CD4-positive, alpha-beta T cell (primary cell): Measurements from ENCODE around the gene KRTAP24-1. TPM values are rescaled to one million over a fixed set of nuclear protein-coding genes. Genes with fewer than 3 reads are reported as not detected.

Experiments used
- ATAC-seq: fragments of 200-7000 bp; cut with Tn5 transposase; one replicate; pipeline ENCODE4 v1.10.0; 2022; ENCODE audit warnings: mild to moderate bottlenecking; ENCODE audit not compliant: poor library complexity
- CTCF ChIA-PET: fragments of 350-600 bp; sonication (Branson Sonifier 250); formaldehyde crosslinking; loops from one replicate; lab custom pipeline; 2021; ENCODE audit warnings: antibody characterized with exemption, inconsistent platforms; lab: Charles Lee
- POLR2A ChIA-PET: fragments of 350-600 bp; sonication (Branson Sonifier 250); formaldehyde crosslinking; loops from one replicate; lab custom pipeline; 2021; ENCODE audit warnings: antibody characterized with exemption, inconsistent platforms; lab: Charles Lee
- DNase-seq, 14 experiments: peaks; one replicate each; pipeline ENCODE4 v3.0.0-alpha.2; 2013 to 2020; ENCODE audit warnings: mixed read lengths in 2 of 14
- H3K27ac ChIP-seq, 2 donors: one replicate each; pipeline versions ENCODE4 v1.5.1 to v1.7.0; 2013; ENCODE audit warnings: low read length in 2 of 2, low read depth in 1 of 2, mild to moderate bottlenecking in 1 of 2
- H3K27me3 ChIP-seq, 2 experiments: 1 replicate in 1 of 2; 2 replicates in 1 of 2; pipeline versions ENCODE4 v1.6.1 to v1.7.0; 2013; ENCODE audit warnings: low read length in 2 of 2, control low read depth in 1 of 2, mild to moderate bottlenecking in 1 of 2, moderate library complexity in 1 of 2; ENCODE audit not compliant: insufficient read depth in 2 of 2, control insufficient read depth in 1 of 2
- H3K36me3 ChIP-seq: one replicate; pipeline ENCODE4 v1.6.1; 2013; ENCODE audit warnings: low read length, control low read depth; ENCODE audit not compliant: insufficient read depth
- H3K4me1 ChIP-seq: one replicate; pipeline ENCODE4 v1.6.1; 2013; ENCODE audit warnings: low read length, control low read depth; ENCODE audit not compliant: insufficient read depth
- H3K4me3 ChIP-seq: one replicate; pipeline ENCODE4 v1.5.1; 2013; ENCODE audit warnings: mild to moderate bottlenecking, low read length, moderate library complexity
- H3K9me3 ChIP-seq, 2 experiments: 1 replicate in 1 of 2; 2 replicates in 1 of 2; pipeline versions ENCODE4 v1.6.1 to v1.7.0; 2013; ENCODE audit warnings: low read length in 2 of 2, mild to moderate bottlenecking in 2 of 2, control low read depth in 1 of 2, moderate library complexity in 1 of 2; ENCODE audit not compliant: control insufficient read depth in 1 of 2, insufficient read depth in 1 of 2
- H3K27ac Mint-ChIP-seq: one replicate; pipeline ENCODE4 v1.8.0; 2020; ENCODE audit warnings: mixed read lengths
- H3K27me3 Mint-ChIP-seq: one replicate; pipeline ENCODE4 v1.8.0; 2021; ENCODE audit warnings: mixed read lengths
- H3K36me3 Mint-ChIP-seq: one replicate; pipeline ENCODE4 v1.8.0; 2021; ENCODE audit warnings: low read depth, mixed read lengths
- H3K4me1 Mint-ChIP-seq: one replicate; pipeline ENCODE4 v1.8.0; 2021; ENCODE audit warnings: low read depth, mixed read lengths
- H3K4me3 Mint-ChIP-seq: one replicate; pipeline ENCODE4 v1.8.0; 2020; ENCODE audit warnings: mild to moderate bottlenecking, mixed read lengths
- H3K9me3 Mint-ChIP-seq: one replicate; pipeline ENCODE4 v1.8.0; 2020; ENCODE audit warnings: mixed read lengths
- intact Hi-C, 2 experiments: fragments of 100-400 bp; cut with DNase I in 1 of 2; cut with micrococcal nuclease in 1 of 2; formaldehyde crosslinking; loops; one replicate each; pipeline versions ENCODE4 v1.15.1 to v1.9.0; 2023 to 2025; cut with DNase I, micrococcal nuclease
- total RNA-seq, 174 experiments: library from RNA in 2 of 174; stranded (reverse) in 2 of 174; gene quantifications; one replicate each; pipeline ENCODE4 v1.2.3 and lab custom pipeline; 2021 to 2026
- TF ChIP-seq, protein P1 (sequence below): fragments of 200-600 bp; IDR thresholded peaks from one replicate; pipeline ENCODE4 v1.8.0; 2022; ENCODE audit warnings: antibody characterized with exemption, mild to moderate bottlenecking

The KRTAP24-1 gene
- total RNA-seq, 2 experiments from 2014 or later: not detected

DNA sequence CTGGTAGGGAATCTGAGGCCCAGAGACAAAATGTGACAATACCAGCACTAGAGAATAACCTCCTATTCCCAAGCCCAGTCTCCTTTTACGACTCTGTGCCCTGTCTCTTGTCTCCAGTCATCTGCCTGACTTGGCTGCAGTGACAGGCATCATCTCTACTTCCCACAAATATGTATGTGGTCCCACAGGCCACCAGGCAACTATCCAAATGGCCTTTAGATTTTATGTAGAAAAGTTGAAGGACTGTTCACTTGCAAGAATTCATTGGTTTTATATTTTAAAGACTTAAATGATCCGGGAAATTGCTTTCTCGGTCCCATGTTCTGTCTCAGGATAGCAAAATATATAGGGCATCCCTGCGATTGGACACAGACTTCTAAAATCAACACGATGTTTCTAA, 11.6 kb downstream of the KRTAP24-1 start:
- Mint-ChIP-seq H3K4me3 (no peak overlapping the region), H3K27me3 (peaks cover 5% of the 10 kb centered on the region), H3K4me1 (no peaks in the 10 kb centered on the region), H3K27ac (no peak overlapping the region), H3K9me3 (no peaks in the 10 kb centered on the region), H3K36me3 (no peaks in the 10 kb centered on the region)
- Histone ChIP-seq H3K36me3 (no peaks in the 10 kb centered on the region), H3K27ac (no peak overlapping the region), H3K9me3 (no peaks in the 10 kb centered on the region), H3K27me3 (no peaks in the 10 kb centered on the region), H3K4me3 (no peak overlapping the region), H3K4me1 (no peaks in the 10 kb centered on the region)
- no peak for DNase-seq
- intact Hi-C loops: no loop called here
- no peak for ATAC-seq
- POLR2A ChIA-PET: no interaction called here
- CTCF ChIA-PET: no interaction called here
- TF ChIP-seq, protein P1, sequence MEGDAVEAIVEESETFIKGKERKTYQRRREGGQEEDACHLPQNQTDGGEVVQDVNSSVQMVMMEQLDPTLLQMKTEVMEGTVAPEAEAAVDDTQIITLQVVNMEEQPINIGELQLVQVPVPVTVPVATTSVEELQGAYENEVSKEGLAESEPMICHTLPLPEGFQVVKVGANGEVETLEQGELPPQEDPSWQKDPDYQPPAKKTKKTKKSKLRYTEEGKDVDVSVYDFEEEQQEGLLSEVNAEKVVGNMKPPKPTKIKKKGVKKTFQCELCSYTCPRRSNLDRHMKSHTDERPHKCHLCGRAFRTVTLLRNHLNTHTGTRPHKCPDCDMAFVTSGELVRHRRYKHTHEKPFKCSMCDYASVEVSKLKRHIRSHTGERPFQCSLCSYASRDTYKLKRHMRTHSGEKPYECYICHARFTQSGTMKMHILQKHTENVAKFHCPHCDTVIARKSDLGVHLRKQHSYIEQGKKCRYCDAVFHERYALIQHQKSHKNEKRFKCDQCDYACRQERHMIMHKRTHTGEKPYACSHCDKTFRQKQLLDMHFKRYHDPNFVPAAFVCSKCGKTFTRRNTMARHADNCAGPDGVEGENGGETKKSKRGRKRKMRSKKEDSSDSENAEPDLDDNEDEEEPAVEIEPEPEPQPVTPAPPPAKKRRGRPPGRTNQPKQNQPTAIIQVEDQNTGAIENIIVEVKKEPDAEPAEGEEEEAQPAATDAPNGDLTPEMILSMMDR: no peak

DNA sequence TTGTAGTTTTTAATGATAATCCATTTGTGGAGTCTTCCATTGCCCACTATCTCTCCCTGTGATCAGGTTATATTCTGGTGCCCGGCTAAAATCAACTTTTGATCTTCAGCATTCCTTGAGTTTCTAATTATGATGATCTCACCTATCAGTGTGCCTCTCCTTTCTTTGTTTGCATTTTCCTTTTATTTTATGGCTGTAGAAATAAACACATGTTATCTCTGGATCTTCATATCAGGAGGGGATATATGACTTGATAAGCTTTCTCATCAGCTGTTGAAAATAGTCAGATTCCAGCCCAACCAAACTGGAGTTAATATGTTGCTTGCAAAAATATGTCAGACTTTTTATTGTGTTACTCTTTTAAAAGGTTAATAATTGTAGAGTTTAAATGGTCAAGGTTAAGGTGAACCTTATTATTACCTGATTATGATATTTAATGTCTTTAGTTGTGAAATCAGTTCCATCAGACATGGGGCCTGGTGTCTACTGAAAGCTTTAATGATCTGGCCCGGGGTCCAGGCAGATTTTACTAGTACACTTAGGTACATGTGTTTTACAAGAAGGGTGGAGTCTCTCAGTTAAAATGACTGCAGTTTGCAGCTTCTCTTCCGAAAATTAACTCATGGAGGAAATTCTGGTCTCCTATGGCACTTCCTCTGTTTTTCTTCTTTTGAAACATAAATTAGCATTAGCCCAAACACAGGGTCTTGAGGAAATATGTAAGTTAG, 12.8 kb downstream of the KRTAP24-1 start:
- DNase-seq (no peak), ATAC-seq (no peak)
- POLR2A ChIA-PET: no interaction called here
- CTCF ChIA-PET: no interaction called here
- H3K4me1 Mint-ChIP-seq: no peaks in the 10 kb centered on the region
- H3K27me3 Mint-ChIP-seq: peaks cover 5% of the 10 kb centered on the region
- Histone ChIP-seq H3K9me3 (no peaks in the 10 kb centered on the region), H3K4me1 (no peaks in the 10 kb centered on the region), H3K27me3 (no peaks in the 10 kb centered on the region), H3K4me3 (no peak overlapping the region), H3K27ac (no peak overlapping the region), H3K36me3 (no peaks in the 10 kb centered on the region)
- peaks cover 4% of the 10 kb centered on the region for H3K9me3 Mint-ChIP-seq
- H3K27ac Mint-ChIP-seq: no peak overlapping the region
- H3K36me3 Mint-ChIP-seq: no peaks in the 10 kb centered on the region
- intact Hi-C loops: no loop called here
- no peak overlapping the region for H3K4me3 Mint-ChIP-seq
- TF ChIP-seq, protein P1: no peak

DNA sequence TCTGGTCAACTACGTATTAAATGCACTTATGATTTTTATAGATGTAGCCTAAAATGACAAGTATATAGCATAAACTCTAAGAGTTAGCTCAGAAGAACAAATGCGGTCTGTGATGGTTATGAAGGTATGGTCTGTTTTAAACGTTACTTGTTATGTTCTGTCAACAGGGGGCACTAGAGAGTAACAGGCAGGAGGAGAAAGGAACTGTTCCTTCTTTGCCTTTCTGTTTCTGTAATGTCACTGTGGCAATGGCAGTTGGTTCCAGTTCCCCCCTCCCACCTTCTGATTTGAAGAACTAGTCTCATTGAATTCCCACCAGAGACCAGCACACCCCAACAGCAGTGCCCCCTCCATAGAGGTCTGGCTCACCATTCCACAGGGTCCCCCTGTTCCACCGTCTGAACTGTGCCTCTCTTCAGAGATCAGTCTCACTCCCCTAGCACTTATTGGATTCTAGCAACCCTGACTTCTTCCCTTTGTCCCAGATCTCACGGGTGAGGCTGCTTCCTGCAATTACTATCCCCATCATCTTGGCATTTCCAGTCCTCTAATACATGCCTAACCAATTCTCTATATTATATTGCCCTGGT, 14.0 kb downstream of the KRTAP24-1 start:
- H3K4me1 ChIP-seq: no peaks in the 10 kb centered on the region
- Mint-ChIP-seq H3K27ac (no peak overlapping the region), H3K4me1 (no peaks in the 10 kb centered on the region), H3K27me3 (peaks cover 5% of the 10 kb centered on the region), H3K9me3 (peaks cover 4% of the 10 kb centered on the region), H3K4me3 (no peak overlapping the region), H3K36me3 (no peaks in the 10 kb centered on the region)
- no peak overlapping the region for H3K27ac ChIP-seq
- TF ChIP-seq, protein P1: no peak
- no peaks in the 10 kb centered on the region for H3K36me3 ChIP-seq
- H3K4me3 ChIP-seq: no peak overlapping the region
- CTCF ChIA-PET: no interaction called here
- POLR2A ChIA-PET: no interaction called here
- no peak for DNase-seq
- no peaks in the 10 kb centered on the region for H3K27me3 ChIP-seq
- intact Hi-C loops: no loop called here
- ATAC-seq: no peak
- no peaks in the 10 kb centered on the region for H3K9me3 ChIP-seq
